Body of pancreas (tissue), 4 donors: ENCODE results near the gene TRAFD1.

Experiments
- CTCF ChIP-seq, 7 experiments: fragments of 450-650 bp in 4 of 7; fragments of 200-600 bp in 3 of 7; sonication (generic) in 3 of 7; IDR thresholded peaks; one replicate each; pipeline ENCODE4 v1.5.1; 2016 to 2019; ENCODE audit warnings: antibody characterized with exemption in 7 of 7
- POLR2A ChIP-seq, 3 donors: fragments of 450-650 bp; IDR thresholded peaks; one replicate each; pipeline ENCODE4 v1.6.1; 2016; ENCODE audit warnings: antibody characterized with exemption in 3 of 3, mild to moderate bottlenecking in 2 of 3

GRCh38 chr12:112191840-112192321 lies 66.5 kb downstream of the TRAFD1 start:
- TF ChIP-seq CTCF (IDR thresholded peaks at IDR 0.05) (no peak), POLR2A (IDR thresholded peaks at IDR 0.05) (no peak)
